Neural cell (in vitro differentiated cells): ENCODE measurements around the gene PPHLN1.

ENCODE experiments used
- TF ChIP-seq, protein P1 (sequence below): IDR thresholded peaks from 2 replicates; pipeline ENCODE4 v1.6.1; 2012; ENCODE audit warnings: borderline replicate concordance
- TF ChIP-seq, protein P2 (sequence below): fragments of 450-650 bp; IDR thresholded peaks from 2 replicates; pipeline ENCODE4 v1.5.1; 2014; ENCODE audit warnings: antibody characterized with exemption, mild to moderate bottlenecking, moderate library complexity; ENCODE audit not compliant: poor library complexity, severe bottlenecking

DNA sequence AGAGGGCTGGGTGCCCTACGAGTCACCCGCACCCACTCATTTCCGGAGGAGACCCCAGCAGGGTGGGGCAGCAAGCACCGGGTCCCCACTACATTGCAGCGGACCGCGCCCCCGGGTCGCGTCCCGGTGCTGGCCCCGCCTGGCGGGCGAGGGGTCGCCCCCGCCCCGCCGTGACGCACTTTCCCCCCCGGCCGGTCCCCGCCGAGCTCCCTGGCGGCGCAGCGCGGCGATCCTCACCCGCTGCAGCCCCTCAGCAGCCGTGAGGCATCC, 157.5 kb downstream of the PPHLN1 start:
- TF ChIP-seq, protein P1, sequence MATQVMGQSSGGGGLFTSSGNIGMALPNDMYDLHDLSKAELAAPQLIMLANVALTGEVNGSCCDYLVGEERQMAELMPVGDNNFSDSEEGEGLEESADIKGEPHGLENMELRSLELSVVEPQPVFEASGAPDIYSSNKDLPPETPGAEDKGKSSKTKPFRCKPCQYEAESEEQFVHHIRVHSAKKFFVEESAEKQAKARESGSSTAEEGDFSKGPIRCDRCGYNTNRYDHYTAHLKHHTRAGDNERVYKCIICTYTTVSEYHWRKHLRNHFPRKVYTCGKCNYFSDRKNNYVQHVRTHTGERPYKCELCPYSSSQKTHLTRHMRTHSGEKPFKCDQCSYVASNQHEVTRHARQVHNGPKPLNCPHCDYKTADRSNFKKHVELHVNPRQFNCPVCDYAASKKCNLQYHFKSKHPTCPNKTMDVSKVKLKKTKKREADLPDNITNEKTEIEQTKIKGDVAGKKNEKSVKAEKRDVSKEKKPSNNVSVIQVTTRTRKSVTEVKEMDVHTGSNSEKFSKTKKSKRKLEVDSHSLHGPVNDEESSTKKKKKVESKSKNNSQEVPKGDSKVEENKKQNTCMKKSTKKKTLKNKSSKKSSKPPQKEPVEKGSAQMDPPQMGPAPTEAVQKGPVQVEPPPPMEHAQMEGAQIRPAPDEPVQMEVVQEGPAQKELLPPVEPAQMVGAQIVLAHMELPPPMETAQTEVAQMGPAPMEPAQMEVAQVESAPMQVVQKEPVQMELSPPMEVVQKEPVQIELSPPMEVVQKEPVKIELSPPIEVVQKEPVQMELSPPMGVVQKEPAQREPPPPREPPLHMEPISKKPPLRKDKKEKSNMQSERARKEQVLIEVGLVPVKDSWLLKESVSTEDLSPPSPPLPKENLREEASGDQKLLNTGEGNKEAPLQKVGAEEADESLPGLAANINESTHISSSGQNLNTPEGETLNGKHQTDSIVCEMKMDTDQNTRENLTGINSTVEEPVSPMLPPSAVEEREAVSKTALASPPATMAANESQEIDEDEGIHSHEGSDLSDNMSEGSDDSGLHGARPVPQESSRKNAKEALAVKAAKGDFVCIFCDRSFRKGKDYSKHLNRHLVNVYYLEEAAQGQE: no peak
- TF ChIP-seq, protein P2, sequence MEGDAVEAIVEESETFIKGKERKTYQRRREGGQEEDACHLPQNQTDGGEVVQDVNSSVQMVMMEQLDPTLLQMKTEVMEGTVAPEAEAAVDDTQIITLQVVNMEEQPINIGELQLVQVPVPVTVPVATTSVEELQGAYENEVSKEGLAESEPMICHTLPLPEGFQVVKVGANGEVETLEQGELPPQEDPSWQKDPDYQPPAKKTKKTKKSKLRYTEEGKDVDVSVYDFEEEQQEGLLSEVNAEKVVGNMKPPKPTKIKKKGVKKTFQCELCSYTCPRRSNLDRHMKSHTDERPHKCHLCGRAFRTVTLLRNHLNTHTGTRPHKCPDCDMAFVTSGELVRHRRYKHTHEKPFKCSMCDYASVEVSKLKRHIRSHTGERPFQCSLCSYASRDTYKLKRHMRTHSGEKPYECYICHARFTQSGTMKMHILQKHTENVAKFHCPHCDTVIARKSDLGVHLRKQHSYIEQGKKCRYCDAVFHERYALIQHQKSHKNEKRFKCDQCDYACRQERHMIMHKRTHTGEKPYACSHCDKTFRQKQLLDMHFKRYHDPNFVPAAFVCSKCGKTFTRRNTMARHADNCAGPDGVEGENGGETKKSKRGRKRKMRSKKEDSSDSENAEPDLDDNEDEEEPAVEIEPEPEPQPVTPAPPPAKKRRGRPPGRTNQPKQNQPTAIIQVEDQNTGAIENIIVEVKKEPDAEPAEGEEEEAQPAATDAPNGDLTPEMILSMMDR: no peak
